Loucy (cell line): Measurements from ENCODE around the gene CCDC92B.

Experiments used
- H2AFZ ChIP-seq: fragments of 200-600 bp; sonication (generic); 2 replicates; pipeline ENCODE4 v1.6.0; 2016; ENCODE audit warnings: antibody characterized with exemption, mild to moderate bottlenecking, low read length, moderate library complexity
- H3F3A ChIP-seq: fragments of 200-600 bp; 2 replicates; pipeline ENCODE4 v1.6.0; 2016; ENCODE audit warnings: antibody characterized with exemption, low read depth, mild to moderate bottlenecking
- H3K27me3 ChIP-seq: fragments of 200-600 bp; sonication (generic); 2 replicates; pipeline ENCODE4 v1.6.1; 2014; ENCODE audit warnings: low read length, mild to moderate bottlenecking; ENCODE audit not compliant: insufficient read depth, poor library complexity, severe bottlenecking
- H3K36me3 ChIP-seq: fragments of 200-600 bp; sonication (generic); 2 replicates; pipeline ENCODE4 v1.6.1; 2016; ENCODE audit warnings: low read length; ENCODE audit not compliant: insufficient read depth
- H3K4me1 ChIP-seq: fragments of 200-600 bp; sonication (generic); 2 replicates; pipeline ENCODE4 v1.5.1; 2014; ENCODE audit warnings: low read length, mild to moderate bottlenecking; ENCODE audit not compliant: insufficient read depth, poor library complexity, severe bottlenecking
- H3K4me2 ChIP-seq: fragments of 200-600 bp; sonication (generic); 2 replicates; pipeline ENCODE4 v1.6.0; 2014; ENCODE audit warnings: antibody characterized with exemption, low read length, low read depth, mild to moderate bottlenecking; ENCODE audit not compliant: poor library complexity, severe bottlenecking
- H3K4me3 ChIP-seq: fragments of 200-600 bp; sonication (generic); 2 replicates; pipeline ENCODE4 v1.5.1; 2014; ENCODE audit warnings: low read length, mild to moderate bottlenecking, mixed read lengths; ENCODE audit not compliant: poor library complexity, severe bottlenecking
- H3K79me2 ChIP-seq: fragments of 200-600 bp; sonication (generic); 2 replicates; pipeline ENCODE4 v1.6.1; 2014; ENCODE audit warnings: low read length; ENCODE audit not compliant: insufficient read depth
- H3K9ac ChIP-seq: fragments of 200-600 bp; sonication (generic); 2 replicates; pipeline ENCODE4 v1.6.0; 2014; ENCODE audit warnings: mild to moderate bottlenecking, low read depth, low read length, moderate library complexity; ENCODE audit not compliant: poor library complexity, severe bottlenecking
- H3K9me2 ChIP-seq: fragments of 200-600 bp; sonication (generic); replicated peaks from 2 replicates; pipeline ENCODE4 v1.6.1; 2016; ENCODE audit warnings: low read depth, low read length, mixed read lengths
- H3K9me3 ChIP-seq: fragments of 200-600 bp; sonication (generic); 2 replicates; pipeline ENCODE4 v1.6.1; 2014; ENCODE audit warnings: mild to moderate bottlenecking, antibody characterized with exemption, low read length, low read depth; ENCODE audit not compliant: insufficient read depth
- H4K20me1 ChIP-seq: fragments of 200-600 bp; sonication (generic); 2 replicates; pipeline ENCODE4 v1.6.0; 2014; ENCODE audit warnings: antibody characterized with exemption, low read length, mild to moderate bottlenecking; ENCODE audit not compliant: insufficient read depth, poor library complexity, severe bottlenecking
- EZH2phosphoT487 ChIP-seq: fragments of 200-600 bp; IDR thresholded peaks from 2 replicates; pipeline ENCODE4 v1.6.1; 2018; ENCODE audit warnings: antibody characterized with exemption, mild to moderate bottlenecking, moderate library complexity, borderline replicate concordance
- TF ChIP-seq, protein P1 (sequence below): fragments of 200-600 bp; sonication (generic); conservative IDR thresholded peaks from 2 replicates; pipeline ENCODE4 v1.5.1; 2014; ENCODE audit warnings: mild to moderate bottlenecking, antibody characterized with exemption, low read length

CCDC92B gene

DNA sequence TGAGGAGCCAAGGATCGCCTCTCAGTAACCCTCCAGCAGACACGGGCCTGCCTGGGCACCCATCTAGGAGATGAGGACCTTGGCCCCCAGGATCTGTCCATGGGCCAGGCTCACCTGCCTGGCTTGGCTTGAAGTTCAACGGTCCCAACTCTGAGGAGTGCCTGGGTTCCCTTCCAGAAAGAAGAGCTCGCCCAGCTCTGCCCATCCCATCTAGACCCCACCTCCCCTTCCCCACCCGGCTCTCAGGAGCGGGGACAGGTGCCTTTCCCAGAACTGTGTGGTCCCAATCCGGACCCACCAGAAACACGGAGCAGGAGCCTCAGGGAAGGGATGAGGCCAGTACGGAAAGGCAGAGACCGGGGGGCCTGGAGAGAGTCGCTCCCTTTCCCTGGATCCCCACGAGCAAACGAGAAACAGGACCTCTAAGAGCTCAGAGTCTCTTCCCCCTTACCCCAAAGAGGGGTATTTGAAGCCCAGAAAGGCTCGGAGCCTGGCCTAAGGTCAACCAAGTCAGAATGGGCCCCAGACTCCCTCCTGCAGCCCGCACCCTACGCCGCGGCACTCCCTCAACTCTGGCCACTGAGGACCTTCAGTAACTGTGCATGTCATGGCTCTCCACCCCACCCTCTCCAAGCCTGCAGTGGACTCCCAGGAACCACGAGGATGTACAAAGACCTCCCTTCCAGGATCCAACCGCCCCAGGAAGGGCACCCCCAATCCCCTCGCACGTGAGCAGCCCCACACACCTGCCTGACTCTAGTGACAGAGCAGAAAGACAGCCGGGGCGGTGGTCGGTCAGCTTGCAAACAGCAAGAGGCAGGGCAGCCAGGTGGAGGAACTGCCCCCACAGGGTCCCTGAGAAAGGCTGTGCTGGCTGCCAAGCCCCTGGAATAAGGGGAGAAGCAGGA is 43.3 kb downstream of the CCDC92B start:
- no peaks in the 10 kb centered on the region for H3K27me3 ChIP-seq
- H3K9me3 ChIP-seq, result no peaks in the 10 kb centered on the region
- H3K9ac ChIP-seq, result no peak overlapping the region
- H3K79me2 ChIP-seq, result peaks cover 66% of the 10 kb centered on the region
- peaks cover 21% of the 10 kb centered on the region; the same call in 1 of the 2 replicates for H3K36me3 ChIP-seq
- TF ChIP-seq, protein P1, sequence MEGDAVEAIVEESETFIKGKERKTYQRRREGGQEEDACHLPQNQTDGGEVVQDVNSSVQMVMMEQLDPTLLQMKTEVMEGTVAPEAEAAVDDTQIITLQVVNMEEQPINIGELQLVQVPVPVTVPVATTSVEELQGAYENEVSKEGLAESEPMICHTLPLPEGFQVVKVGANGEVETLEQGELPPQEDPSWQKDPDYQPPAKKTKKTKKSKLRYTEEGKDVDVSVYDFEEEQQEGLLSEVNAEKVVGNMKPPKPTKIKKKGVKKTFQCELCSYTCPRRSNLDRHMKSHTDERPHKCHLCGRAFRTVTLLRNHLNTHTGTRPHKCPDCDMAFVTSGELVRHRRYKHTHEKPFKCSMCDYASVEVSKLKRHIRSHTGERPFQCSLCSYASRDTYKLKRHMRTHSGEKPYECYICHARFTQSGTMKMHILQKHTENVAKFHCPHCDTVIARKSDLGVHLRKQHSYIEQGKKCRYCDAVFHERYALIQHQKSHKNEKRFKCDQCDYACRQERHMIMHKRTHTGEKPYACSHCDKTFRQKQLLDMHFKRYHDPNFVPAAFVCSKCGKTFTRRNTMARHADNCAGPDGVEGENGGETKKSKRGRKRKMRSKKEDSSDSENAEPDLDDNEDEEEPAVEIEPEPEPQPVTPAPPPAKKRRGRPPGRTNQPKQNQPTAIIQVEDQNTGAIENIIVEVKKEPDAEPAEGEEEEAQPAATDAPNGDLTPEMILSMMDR, result no peak
- TF ChIP-seq EZH2phosphoT487, result no peak
- no peak overlapping the region for H2AFZ ChIP-seq
- H3K4me1 ChIP-seq, result peaks cover 27% of the 10 kb centered on the region
- H3K4me3 ChIP-seq, result no peak overlapping the region
- H3F3A ChIP-seq, result no peaks in the 10 kb centered on the region
- peaks cover 45% of the 10 kb centered on the region for H4K20me1 ChIP-seq
- no peaks in the 10 kb centered on the region for H3K9me2 ChIP-seq
- H3K4me2 ChIP-seq, result peak overlapping the region; percentile 99

DNA sequence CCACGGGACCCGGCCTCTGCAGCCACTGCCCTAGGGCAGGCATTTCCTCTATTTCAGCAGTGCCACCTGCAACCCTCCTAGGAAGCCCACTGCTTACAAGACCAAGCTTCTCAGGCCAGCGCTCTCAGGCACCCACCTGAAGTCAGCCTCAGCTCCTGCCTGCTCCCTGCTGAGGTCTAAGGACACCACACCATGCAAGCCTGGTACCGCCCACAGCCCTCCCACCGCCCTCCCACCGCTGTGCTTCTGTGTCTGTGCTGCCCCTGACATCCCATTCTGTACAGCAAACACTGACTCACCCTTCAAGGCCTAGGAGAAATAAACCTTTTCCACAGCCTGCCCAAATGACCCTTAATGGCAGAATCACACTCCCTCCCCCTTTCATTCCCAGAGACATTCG is 44.2 kb downstream of the CCDC92B start:
- H3K9me3 ChIP-seq, result no peaks in the 10 kb centered on the region

DNA sequence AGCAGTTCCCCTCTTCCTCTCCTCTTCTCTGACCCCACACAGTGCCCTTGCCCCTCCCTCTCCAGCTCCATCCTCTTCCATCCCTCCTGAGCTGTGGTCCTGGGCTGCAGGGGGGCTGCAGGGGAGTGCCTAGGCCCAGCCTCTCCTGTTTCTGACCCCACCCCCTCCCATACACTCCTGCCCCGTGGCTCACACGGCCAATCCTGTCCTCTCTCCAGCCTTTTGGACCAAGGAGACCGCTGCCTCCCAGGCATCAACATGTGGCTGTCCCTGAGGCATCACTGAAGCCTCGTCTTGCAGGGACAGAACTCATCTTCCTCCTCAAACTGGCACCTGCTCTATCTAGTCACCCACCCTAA is 44.6 kb downstream of the CCDC92B start:
- TF ChIP-seq, protein P1, result no peak
- TF ChIP-seq EZH2phosphoT487, result no peak
- H4K20me1 ChIP-seq, result peaks cover 33% of the 10 kb centered on the region

More for the DNA sequence above, 44.2 kb downstream of the CCDC92B start:
- TF ChIP-seq EZH2phosphoT487, result no peak
- TF ChIP-seq, protein P1, result no peak
- H3K4me1 ChIP-seq, result peaks cover 20% of the 10 kb centered on the region
- H3K79me2 ChIP-seq, result peaks cover 57% of the 10 kb centered on the region
- no peak overlapping the region for H3K4me2 ChIP-seq
- no peak overlapping the region for H3K9ac ChIP-seq
- H3K27me3 ChIP-seq, result no peaks in the 10 kb centered on the region
- no peaks in the 10 kb centered on the region for H3F3A ChIP-seq
- H4K20me1 ChIP-seq, result peaks cover 37% of the 10 kb centered on the region
- H2AFZ ChIP-seq, result no peak overlapping the region
- H3K9me2 ChIP-seq, result no peaks in the 10 kb centered on the region
- H3K4me3 ChIP-seq, result no peak overlapping the region
- H3K36me3 ChIP-seq, result peaks cover 27% of the 10 kb centered on the region; the same call in 1 of the 2 replicates

More for the DNA sequence above, 44.6 kb downstream of the CCDC92B start:
- Histone ChIP-seq H3K79me2 (peaks cover 53% of the 10 kb centered on the region), H3F3A (no peaks in the 10 kb centered on the region), H3K9ac (no peak overlapping the region), H3K27me3 (no peaks in the 10 kb centered on the region), H3K36me3 (peaks cover 31% of the 10 kb centered on the region; the same call in 1 of the 2 replicates), H3K4me1 (peaks cover 16% of the 10 kb centered on the region), H3K4me3 (no peak overlapping the region), H3K9me2 (no peaks in the 10 kb centered on the region), H3K9me3 (no peaks in the 10 kb centered on the region), H3K4me2 (no peak overlapping the region), H2AFZ (no peak overlapping the region)
